ENCODE results near the gene PFN3. TPM values are rescaled to one million over a fixed set of nuclear protein-coding genes. Genes with fewer than 3 reads are reported as not detected.

The PFN3 gene
- total and polyA plus RNA-seq, 5 donors, result not detected

GRCh38 chr5:177402271-177403043 lies 2.0 kb upstream of the PFN3 start:
- peak; percentile 31 to 74 (median 71) for DNase-seq
- Histone ChIP-seq H3K4me3 (ENCODE audit: low read length) (no peak overlapping the region), H3K9me3 (ENCODE audit: control insufficient read depth, low read length) (no peaks in the 10 kb centered on the region), H3K4me1 (ENCODE audit: control insufficient read depth, insufficient read depth, low read length) (no peaks in the 10 kb centered on the region), H3K27me3 (ENCODE audit: control insufficient read depth, insufficient read depth) (no peaks in the 10 kb centered on the region), H3K27ac (ENCODE audit: low read length) (no peak overlapping the region)
- intact Hi-C loops (cut with DNase I), result loop anchor here in 2 of 4 donors (2.0 to 5.0 kb wide), 2 partner anchors 52 to 100 kb away; no protein-coding TSS in a partner anchor
- WGBS, result 7% methylated on average over 49 of the region's 49 CpGs
- ATAC-seq, result no peak

GRCh38 chr5:177397875-177398390 lies 2.5 kb downstream of the PFN3 start:
- intact Hi-C loops (cut with DNase I), result loop anchor here in 1 of 4 donors (5.0 kb wide), 1 partner anchor 54 kb away; no protein-coding TSS in a partner anchor
- 85% methylated on average over 16 of the region's 16 CpGs for WGBS

GRCh38 chr5:177396807-177397206 lies 3.7 kb downstream of the PFN3 start:
- intact Hi-C loops (cut with DNase I), result loop anchor here in 1 of 4 donors (5.0 kb wide), 1 partner anchor 55 kb away; no protein-coding TSS in a partner anchor
- ATAC-seq, result no peak
- Histone ChIP-seq H3K4me3 (ENCODE audit: low read length) (no peak overlapping the region), H3K27ac (ENCODE audit: low read length) (no peak overlapping the region), H3K27me3 (ENCODE audit: control insufficient read depth, insufficient read depth) (no peaks in the 10 kb centered on the region), H3K4me1 (ENCODE audit: control insufficient read depth, insufficient read depth, low read length) (no peaks in the 10 kb centered on the region), H3K9me3 (ENCODE audit: control insufficient read depth, low read length) (no peaks in the 10 kb centered on the region)
- WGBS, result 89% methylated on average over 10 of the region's 10 CpGs
- no peak for DNase-seq

More at GRCh38 chr5:177397875-177398390, 2.5 kb downstream of the PFN3 start:
- Histone ChIP-seq H3K27me3 (ENCODE audit: control insufficient read depth, insufficient read depth) (no peaks in the 10 kb centered on the region), H3K4me3 (ENCODE audit: low read length) (no peak overlapping the region), H3K9me3 (ENCODE audit: control insufficient read depth, low read length) (no peaks in the 10 kb centered on the region), H3K4me1 (ENCODE audit: control insufficient read depth, insufficient read depth, low read length) (no peaks in the 10 kb centered on the region), H3K27ac (ENCODE audit: low read length) (no peak overlapping the region)
- ATAC-seq (no peak), DNase-seq (no peak)

- Histone ChIP-seq H3K27ac (ENCODE audit: low read length) (no peak overlapping the region), H3K4me3 (ENCODE audit: low read length) (no peak overlapping the region), H3K9me3 (ENCODE audit: control insufficient read depth, low read length) (no peaks in the 10 kb centered on the region), H3K4me1 (ENCODE audit: control insufficient read depth, insufficient read depth, low read length) (no peaks in the 10 kb centered on the region), H3K27me3 (ENCODE audit: control insufficient read depth, insufficient read depth) (no peaks in the 10 kb centered on the region)
- WGBS, result 52% methylated on average over 8 of the region's 8 CpGs
- no peak for ATAC-seq
- no peak for DNase-seq
- intact Hi-C loops (cut with DNase I), result loop anchor here in 1 of 4 donors (5.0 kb wide), 1 partner anchor 56 kb away; no protein-coding TSS in a partner anchor
Observed at GRCh38 chr5:177396078-177396477, 4.4 kb downstream of the PFN3 start.

GRCh38 chr5:177393990-177394389 lies 6.5 kb downstream of the PFN3 start:
- ATAC-seq (no peak), DNase-seq (no peak)
- Histone ChIP-seq H3K9me3 (ENCODE audit: control insufficient read depth, low read length) (no peaks in the 10 kb centered on the region), H3K27me3 (ENCODE audit: control insufficient read depth, insufficient read depth) (no peaks in the 10 kb centered on the region), H3K4me1 (ENCODE audit: control insufficient read depth, insufficient read depth, low read length) (no peaks in the 10 kb centered on the region), H3K27ac (ENCODE audit: low read length) (no peak overlapping the region), H3K4me3 (ENCODE audit: low read length) (no peak overlapping the region)
- intact Hi-C loops (cut with DNase I), result loop anchor here in 3 of 4 donors (5.0 kb wide), 2 partner anchors 58 to 108 kb away; no protein-coding TSS in a partner anchor
- 58% methylated on average over 5 of the region's 5 CpGs for WGBS

- no peaks in the 10 kb centered on the region for H3K27me3 ChIP-seq (ENCODE audit: control insufficient read depth, insufficient read depth)
- no peaks in the 10 kb centered on the region for H3K9me3 ChIP-seq (ENCODE audit: control insufficient read depth, low read length)
- no peak overlapping the region for H3K4me3 ChIP-seq (ENCODE audit: low read length)
- no peak for ATAC-seq
- no peak for DNase-seq
- intact Hi-C loops (cut with DNase I), result loop anchor here in 3 of 4 donors (5.0 kb wide), 2 partner anchors 59 to 109 kb away; no protein-coding TSS in a partner anchor
- no peak overlapping the region for H3K27ac ChIP-seq (ENCODE audit: low read length)
- H3K4me1 ChIP-seq (ENCODE audit: control insufficient read depth, insufficient read depth, low read length), result no peaks in the 10 kb centered on the region
- WGBS, result 72% methylated on average over 1 of the region's 1 CpG
Observed at GRCh38 chr5:177393206-177393765, 7.2 kb downstream of the PFN3 start.

GRCh38 chr5:177392765-177393164 lies 7.7 kb downstream of the PFN3 start:
- H3K9me3 ChIP-seq (ENCODE audit: control insufficient read depth, low read length), result no peaks in the 10 kb centered on the region
- DNase-seq (no peak), ATAC-seq (no peak)
- no peak overlapping the region for H3K4me3 ChIP-seq (ENCODE audit: low read length)
- H3K27me3 ChIP-seq (ENCODE audit: control insufficient read depth, insufficient read depth), result no peaks in the 10 kb centered on the region
- intact Hi-C loops (cut with DNase I), result loop anchor here in 3 of 4 donors (5.0 kb wide), 2 partner anchors 60 to 110 kb away; no protein-coding TSS in a partner anchor
- WGBS, result 79% methylated on average over 5 of the region's 5 CpGs
- no peaks in the 10 kb centered on the region for H3K4me1 ChIP-seq (ENCODE audit: control insufficient read depth, insufficient read depth, low read length)
- no peak overlapping the region for H3K27ac ChIP-seq (ENCODE audit: low read length)

GRCh38 chr5:177390363-177391300 lies 9.8 kb downstream of the PFN3 start:
- intact Hi-C loops (cut with DNase I), result loop anchor here in 3 of 4 donors (1.0 to 5.0 kb wide), 4 partner anchors 62 to 112 kb away; no protein-coding TSS in a partner anchor
- WGBS, result 22% methylated on average over 13 of the region's 13 CpGs
- no peaks in the 10 kb centered on the region for H3K27me3 ChIP-seq (ENCODE audit: control insufficient read depth, insufficient read depth)
- DNase-seq (peak; percentile 72 to 88 (median 83)), ATAC-seq (peak; percentile 81 to 84)
- H3K4me3 ChIP-seq (ENCODE audit: low read length), result no peak overlapping the region
- H3K9me3 ChIP-seq (ENCODE audit: control insufficient read depth, low read length), result no peaks in the 10 kb centered on the region
- H3K27ac ChIP-seq (ENCODE audit: low read length), result no peak overlapping the region
- no peaks in the 10 kb centered on the region for H3K4me1 ChIP-seq (ENCODE audit: control insufficient read depth, insufficient read depth, low read length)

- DNase-seq (peak in 2 of 3 donors; percentile 40 to 64), ATAC-seq (peak; percentile 20 to 26)
- no peak overlapping the region for H3K4me3 ChIP-seq (ENCODE audit: low read length)
- 28% methylated on average over 21 of the region's 21 CpGs for WGBS
- intact Hi-C loops (cut with DNase I), result loop anchor here (1.0 to 5.0 kb wide), 4 partner anchors 63 to 113 kb away; no protein-coding TSS in a partner anchor
- no peak overlapping the region for H3K27ac ChIP-seq (ENCODE audit: low read length)
- H3K9me3 ChIP-seq (ENCODE audit: control insufficient read depth, low read length), result no peaks in the 10 kb centered on the region
- H3K27me3 ChIP-seq (ENCODE audit: control insufficient read depth, insufficient read depth), result no peaks in the 10 kb centered on the region
- no peaks in the 10 kb centered on the region for H3K4me1 ChIP-seq (ENCODE audit: control insufficient read depth, insufficient read depth, low read length)
Observed at GRCh38 chr5:177389241-177390169, 11.0 kb downstream of the PFN3 start.

All from right cardiac atrium (tissue), 5 donors.